Measurements from ENCODE around the gene TAX1BP1.
A peak's percentile ranks its signal among the peaks of the same experiment; 100 is the strongest.

TAX1BP1 gene

GRCh38 chr7:27784399-27785053 is 44.6 kb downstream of the TAX1BP1 start:
- DNase-seq (ENCODE audit: low read depth in 2 of 2): peak; percentile 62 to 82
- TF ChIP-seq CTCF (IDR thresholded peaks at IDR 0.05; ENCODE audit: low read depth, low read length): peak; percentile 33
- no peak overlapping the region for H3K4me3 ChIP-seq (replicated peaks in 1 of 2; ENCODE audit: low read depth in 2 of 2, low read length in 2 of 2)

- H3K4me3 ChIP-seq (replicated peaks in 1 of 2; ENCODE audit: low read depth in 2 of 2, low read length in 2 of 2): no peak overlapping the region
Observed at GRCh38 chr7:27788437-27788836, 48.5 kb downstream of the TAX1BP1 start.

GRCh38 chr7:27793780-27794179 is 53.8 kb downstream of the TAX1BP1 start:
- peak; percentile 21 to 38 for DNase-seq (ENCODE audit: low read depth in 2 of 2)
- no peak overlapping the region for H3K4me3 ChIP-seq (replicated peaks in 1 of 2; ENCODE audit: low read depth in 2 of 2, low read length in 2 of 2)
- no peak for TF ChIP-seq CTCF (IDR thresholded peaks at IDR 0.05; ENCODE audit: low read depth, low read length)

More at GRCh38 chr7:27788437-27788836, 48.5 kb downstream of the TAX1BP1 start:
- TF ChIP-seq CTCF (IDR thresholded peaks at IDR 0.05; ENCODE audit: low read depth, low read length): no peak
- no peak for DNase-seq (ENCODE audit: low read depth in 2 of 2)

- H3K4me3 ChIP-seq (replicated peaks in 1 of 2; ENCODE audit: low read depth in 2 of 2, low read length in 2 of 2): no peak overlapping the region
- TF ChIP-seq CTCF (IDR thresholded peaks at IDR 0.05; ENCODE audit: low read depth, low read length): no peak
- no peak for DNase-seq (ENCODE audit: low read depth in 2 of 2)
Observed at GRCh38 chr7:27795977-27796376, 56.0 kb downstream of the TAX1BP1 start.

- no peak for TF ChIP-seq CTCF (IDR thresholded peaks at IDR 0.05; ENCODE audit: low read depth, low read length)
- no peak for DNase-seq (ENCODE audit: low read depth in 2 of 2)
- no peak overlapping the region for H3K4me3 ChIP-seq (replicated peaks in 1 of 2; ENCODE audit: low read depth in 2 of 2, low read length in 2 of 2)
Observed at GRCh38 chr7:27799212-27799611, 59.2 kb downstream of the TAX1BP1 start.

GRCh38 chr7:27802999-27803398 is 63.0 kb downstream of the TAX1BP1 start:
- TF ChIP-seq CTCF (IDR thresholded peaks at IDR 0.05; ENCODE audit: low read depth, low read length): no peak
- DNase-seq (ENCODE audit: low read depth in 2 of 2): peak; percentile 77
- no peak overlapping the region for H3K4me3 ChIP-seq (replicated peaks in 1 of 2; ENCODE audit: low read depth in 2 of 2, low read length in 2 of 2)

GRCh38 chr7:27804139-27804538 is 64.2 kb downstream of the TAX1BP1 start:
- DNase-seq (ENCODE audit: low read depth in 2 of 2): no peak

More at GRCh38 chr7:27804139-27804538, 64.2 kb downstream of the TAX1BP1 start:
- no peak for TF ChIP-seq CTCF (IDR thresholded peaks at IDR 0.05; ENCODE audit: low read depth, low read length)
- H3K4me3 ChIP-seq (replicated peaks in 1 of 2; ENCODE audit: low read depth in 2 of 2, low read length in 2 of 2): no peak overlapping the region
